GM12874 (cell line): ENCODE measurements around the gene NAA40.
A peak's percentile ranks its signal among the peaks of the same experiment; 100 is the strongest.

Experiments
- TF ChIP-seq, protein P1 (sequence below): IDR thresholded peaks from 2 replicates; pipeline ENCODE4 v1.5.1; 2011; ENCODE audit warnings: low read depth, mild to moderate bottlenecking, control low read depth, low read length, moderate library complexity; ENCODE audit not compliant: insufficient read depth

The NAA40 gene

GRCh38 chr11:63901660-63902059 is 37.1 kb upstream of the NAA40 start:
- TF ChIP-seq, protein P1, sequence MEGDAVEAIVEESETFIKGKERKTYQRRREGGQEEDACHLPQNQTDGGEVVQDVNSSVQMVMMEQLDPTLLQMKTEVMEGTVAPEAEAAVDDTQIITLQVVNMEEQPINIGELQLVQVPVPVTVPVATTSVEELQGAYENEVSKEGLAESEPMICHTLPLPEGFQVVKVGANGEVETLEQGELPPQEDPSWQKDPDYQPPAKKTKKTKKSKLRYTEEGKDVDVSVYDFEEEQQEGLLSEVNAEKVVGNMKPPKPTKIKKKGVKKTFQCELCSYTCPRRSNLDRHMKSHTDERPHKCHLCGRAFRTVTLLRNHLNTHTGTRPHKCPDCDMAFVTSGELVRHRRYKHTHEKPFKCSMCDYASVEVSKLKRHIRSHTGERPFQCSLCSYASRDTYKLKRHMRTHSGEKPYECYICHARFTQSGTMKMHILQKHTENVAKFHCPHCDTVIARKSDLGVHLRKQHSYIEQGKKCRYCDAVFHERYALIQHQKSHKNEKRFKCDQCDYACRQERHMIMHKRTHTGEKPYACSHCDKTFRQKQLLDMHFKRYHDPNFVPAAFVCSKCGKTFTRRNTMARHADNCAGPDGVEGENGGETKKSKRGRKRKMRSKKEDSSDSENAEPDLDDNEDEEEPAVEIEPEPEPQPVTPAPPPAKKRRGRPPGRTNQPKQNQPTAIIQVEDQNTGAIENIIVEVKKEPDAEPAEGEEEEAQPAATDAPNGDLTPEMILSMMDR: no peak

GRCh38 chr11:63903884-63904283 is 34.9 kb upstream of the NAA40 start:
- TF ChIP-seq, protein P1: no peak

GRCh38 chr11:63904743-63905142 is 34.1 kb upstream of the NAA40 start:
- TF ChIP-seq, protein P1: no peak

GRCh38 chr11:63905179-63905578 is 33.6 kb upstream of the NAA40 start:
- TF ChIP-seq, protein P1: no peak

DNA sequence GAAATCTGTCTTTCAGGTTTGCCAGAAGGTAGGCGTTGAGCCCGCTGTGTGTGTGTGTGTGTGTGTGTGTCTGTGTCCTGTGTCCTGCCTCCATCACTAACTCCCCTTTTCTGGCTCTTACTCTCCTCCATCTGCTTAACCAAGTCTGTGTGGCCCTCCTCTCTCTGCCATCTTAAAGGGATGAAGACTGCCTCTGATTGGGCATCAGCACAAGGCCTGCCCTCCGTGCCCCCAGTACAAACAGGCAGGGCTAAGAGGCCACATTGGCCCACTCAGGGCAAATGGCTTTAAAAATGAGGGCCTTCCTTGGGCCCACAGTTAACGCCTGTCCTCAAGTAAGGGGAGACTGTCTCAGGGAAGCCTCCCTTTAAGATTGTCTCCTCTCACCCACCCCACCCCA is 32.7 kb upstream of the NAA40 start:
- TF ChIP-seq, protein P1: no peak

DNA sequence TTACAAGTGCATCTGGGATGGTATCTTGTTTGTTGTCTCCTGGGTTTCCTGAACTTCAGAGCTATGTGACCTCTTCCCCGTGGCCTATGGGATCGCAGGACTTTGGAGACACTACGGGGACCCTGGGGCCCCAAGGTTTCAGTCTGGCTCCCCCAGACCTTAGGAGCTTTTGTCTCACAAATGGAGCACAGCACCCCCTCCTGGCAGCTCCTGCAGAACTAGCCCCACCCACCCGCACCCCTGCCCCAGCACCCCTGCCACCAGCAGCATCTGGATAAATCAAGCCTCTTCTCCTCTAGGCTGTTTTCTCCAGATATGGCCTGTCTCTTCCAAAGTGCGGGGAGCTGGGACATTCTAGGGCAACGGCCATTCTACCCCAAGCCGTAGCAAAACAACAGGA is 32.2 kb upstream of the NAA40 start:
- TF ChIP-seq, protein P1: peak; percentile 40; the same call in 1 of the 2 replicates

- TF ChIP-seq, protein P1: no peak
Observed at GRCh38 chr11:63907063-63907462, 31.7 kb upstream of the NAA40 start.
